ENCODE data around the gene CETP.

GRCh38 chr16:57027067-57027466 is 65.3 kb downstream of the CETP start:
- TF ChIP-seq MAX (CRISPR knock-in tag; IDR thresholded peaks at IDR 0.05), result no peak
- no peak for TF ChIP-seq PML (IDR thresholded peaks at IDR 0.05; ENCODE audit: low read length)
- TF ChIP-seq POLR2A (conservative IDR thresholded peaks at IDR 0.05), result no peak
- no peak for TF ChIP-seq XRCC4 (IDR thresholded peaks at IDR 0.05; ENCODE audit: extremely low read depth, insufficient read depth, insufficient read length)
- no peak for TF ChIP-seq ZBTB49 (CRISPR knock-in tag; IDR thresholded peaks at IDR 0.05; ENCODE audit: borderline replicate concordance)
- no peak for TF ChIP-seq RAD21 (CRISPR knock-in tag; conservative IDR thresholded peaks at IDR 0.05 in 1 of 2, IDR thresholded peaks at IDR 0.05 in 1 of 2)
- TF ChIP-seq ZNF639 (CRISPR knock-in tag; conservative IDR thresholded peaks at IDR 0.05 in 1 of 2, IDR thresholded peaks at IDR 0.05 in 1 of 2), result no peak
- no peak for TF ChIP-seq FOXJ3 (CRISPR knock-in tag; IDR thresholded peaks at IDR 0.05)
- no peak for TF ChIP-seq TAF1 (IDR thresholded peaks at IDR 0.05; ENCODE audit: control insufficient read depth, extremely low read depth, insufficient read depth, low read length, severe bottlenecking)

All from K562 (cell line).